ENCODE data around the gene SUN5.
A peak's percentile ranks its signal among the peaks of the same experiment; 100 is the strongest.

Gene SUN5

GRCh38 chr20:32945710-32946221 is 58.5 kb downstream of the SUN5 start:
- Histone ChIP-seq H3K9me3 (ENCODE audit: control insufficient read depth, insufficient read depth, low read length) (no peaks in the 10 kb centered on the region), H3K36me3 (ENCODE audit: control insufficient read depth, low read length) (no peaks in the 10 kb centered on the region), H3K4me3 (ENCODE audit: low read length) (no peak overlapping the region), H3F3A (ENCODE audit: control insufficient read depth, insufficient read depth) (no peaks in the 10 kb centered on the region), H3K4me1 (ENCODE audit: control insufficient read depth, low read length) (no peaks in the 10 kb centered on the region), H3K27me3 (ENCODE audit: control insufficient read depth, low read length) (peaks cover 28% of the 10 kb centered on the region), H3K4me2 (ENCODE audit: low read length) (no peak overlapping the region), H3K9me2 (replicated peaks; ENCODE audit: control insufficient read depth, low read length) (no peaks in the 10 kb centered on the region), H3K27ac (ENCODE audit: low read depth, low read length) (no peak overlapping the region), H4K20me1 (ENCODE audit: control insufficient read depth, insufficient read depth, low read depth, low read length) (no peaks in the 10 kb centered on the region), H3K79me2 (ENCODE audit: control insufficient read depth, low read length) (no peaks in the 10 kb centered on the region)
- TF ChIP-seq EZH2phosphoT487 (IDR thresholded peaks at IDR 0.05; ENCODE audit: borderline replicate concordance, low read length), result no peak
- TF ChIP-seq CTCF (IDR thresholded peaks at IDR 0.05; ENCODE audit: low read depth, low read length, poor library complexity, severe bottlenecking), result peak; percentile 67

GRCh38 chr20:32943490-32944052 is 60.7 kb downstream of the SUN5 start:
- H3K27ac ChIP-seq (ENCODE audit: low read depth, low read length), result no peak overlapping the region
- no peaks in the 10 kb centered on the region for H3K79me2 ChIP-seq (ENCODE audit: control insufficient read depth, low read length)
- H3K9me3 ChIP-seq (ENCODE audit: control insufficient read depth, insufficient read depth, low read length), result no peaks in the 10 kb centered on the region
- H3K36me3 ChIP-seq (ENCODE audit: control insufficient read depth, low read length), result no peaks in the 10 kb centered on the region
- TF ChIP-seq EZH2phosphoT487 (IDR thresholded peaks at IDR 0.05; ENCODE audit: borderline replicate concordance, low read length) (no peak), CTCF (IDR thresholded peaks at IDR 0.05; ENCODE audit: low read depth, low read length, poor library complexity, severe bottlenecking) (no peak)
- H3K4me3 ChIP-seq (ENCODE audit: low read length), result no peak overlapping the region
- no peaks in the 10 kb centered on the region for H3K4me1 ChIP-seq (ENCODE audit: control insufficient read depth, low read length)
- H3F3A ChIP-seq (ENCODE audit: control insufficient read depth, insufficient read depth), result no peaks in the 10 kb centered on the region
- no peaks in the 10 kb centered on the region for H3K9me2 ChIP-seq (replicated peaks; ENCODE audit: control insufficient read depth, low read length)
- H4K20me1 ChIP-seq (ENCODE audit: control insufficient read depth, insufficient read depth, low read depth, low read length), result no peaks in the 10 kb centered on the region
- H3K27me3 ChIP-seq (ENCODE audit: control insufficient read depth, low read length), result peaks cover 20% of the 10 kb centered on the region
- H3K4me2 ChIP-seq (ENCODE audit: low read length), result no peak overlapping the region

- Histone ChIP-seq H3K36me3 (ENCODE audit: control insufficient read depth, low read length) (no peaks in the 10 kb centered on the region), H3K79me2 (ENCODE audit: control insufficient read depth, low read length) (no peaks in the 10 kb centered on the region), H3K9me2 (replicated peaks; ENCODE audit: control insufficient read depth, low read length) (no peaks in the 10 kb centered on the region), H3K27ac (ENCODE audit: low read depth, low read length) (no peak overlapping the region), H3K27me3 (ENCODE audit: control insufficient read depth, low read length) (peaks cover 11% of the 10 kb centered on the region), H3K4me1 (ENCODE audit: control insufficient read depth, low read length) (no peaks in the 10 kb centered on the region), H3F3A (ENCODE audit: control insufficient read depth, insufficient read depth) (no peaks in the 10 kb centered on the region), H3K4me2 (ENCODE audit: low read length) (no peak overlapping the region), H4K20me1 (ENCODE audit: control insufficient read depth, insufficient read depth, low read depth, low read length) (no peaks in the 10 kb centered on the region), H3K9me3 (ENCODE audit: control insufficient read depth, insufficient read depth, low read length) (no peaks in the 10 kb centered on the region), H3K4me3 (ENCODE audit: low read length) (no peak overlapping the region)
- no peak for TF ChIP-seq EZH2phosphoT487 (IDR thresholded peaks at IDR 0.05; ENCODE audit: borderline replicate concordance, low read length)
- no peak for TF ChIP-seq CTCF (IDR thresholded peaks at IDR 0.05; ENCODE audit: low read depth, low read length, poor library complexity, severe bottlenecking)
Measured at GRCh38 chr20:32941155-32941885, 62.9 kb downstream of the SUN5 start.

Measured in DOHH2 (cell line).